HepG2 (cell line): ENCODE results near the gene WDR37. TPM values are rescaled to one million over a fixed set of nuclear protein-coding genes. Genes with fewer than 3 reads are reported as not detected.

ENCODE experiments used
- ATF1 ChIP-seq: IDR thresholded peaks from 2 replicates; pipeline ENCODE4 v1.6.1; 2016; ENCODE audit warnings: mild to moderate bottlenecking, control low read depth
- ATF7-NPFF ChIP-seq: sonication (generic); formaldehyde crosslinking; IDR thresholded peaks from 2 replicates; pipeline ENCODE4 v1.8.1; 2023; ENCODE audit warnings: mild to moderate bottlenecking, low read depth, missing genetic modification reagents, moderate library complexity
- BCLAF1 ChIP-seq: fragments of 450-650 bp; IDR thresholded peaks from 2 replicates; pipeline ENCODE4 v1.6.1; 2017; ENCODE audit warnings: mild to moderate bottlenecking
- CBX1 ChIP-seq: IDR thresholded peaks from one replicate; pipeline ENCODE4 v1.6.1; 2016; ENCODE audit warnings: antibody characterized with exemption, low read depth
- GATA4 ChIP-seq: sonication (generic); IDR thresholded peaks from 2 replicates; pipeline ENCODE4 v1.6.1; 2016; ENCODE audit warnings: antibody characterized with exemption, low read depth, borderline replicate concordance
- HINFP ChIP-seq: sonication (generic); formaldehyde crosslinking; IDR thresholded peaks from 2 replicates; pipeline ENCODE4 v1.4.0; 2020; ENCODE audit warnings: low read depth, mild to moderate bottlenecking, missing genetic modification reagents
- HNRNPL ChIP-seq: fragments of 200-400 bp; formaldehyde crosslinking; IDR thresholded peaks from 2 replicates; pipeline ENCODE4 v1.6.1; 2017; ENCODE audit warnings: mild to moderate bottlenecking, low read depth, low read length
- KLF12 ChIP-seq: sonication (generic); formaldehyde crosslinking; IDR thresholded peaks from 2 replicates; pipeline ENCODE4 v1.4.0; 2020; ENCODE audit warnings: missing genetic modification reagents, borderline replicate concordance
- PTBP1 ChIP-seq: fragments of 200-400 bp; formaldehyde crosslinking; IDR thresholded peaks from 2 replicates; pipeline ENCODE4 v1.6.1; 2018; ENCODE audit warnings: low read length, low read depth; ENCODE audit not compliant: poor library complexity, severe bottlenecking
- SPEN ChIP-seq: sonication (generic); formaldehyde crosslinking; IDR thresholded peaks from 2 replicates; pipeline ENCODE4 v1.5.1; 2020; ENCODE audit warnings: low read depth, mild to moderate bottlenecking, missing genetic modification reagents
- TFDP1 ChIP-seq: IDR thresholded peaks from 2 replicates; pipeline ENCODE4 v1.6.1; 2016; ENCODE audit warnings: missing compliant biosample characterization, missing genetic modification reagents, borderline replicate concordance
- THRA ChIP-seq: sonication (generic); formaldehyde crosslinking; IDR thresholded peaks from 2 replicates; pipeline ENCODE4 v1.4.0; 2020; ENCODE audit warnings: missing genetic modification reagents, borderline replicate concordance
- ZEB1 ChIP-seq: IDR thresholded peaks from 2 replicates; pipeline ENCODE4 v1.6.1; 2012; ENCODE audit warnings: mild to moderate bottlenecking, low read depth, inconsistent platforms; ENCODE audit not compliant: insufficient replicate concordance
- ZNF292 ChIP-seq: sonication (generic); formaldehyde crosslinking; IDR thresholded peaks from 2 replicates; pipeline ENCODE4 v1.8.1; 2022; ENCODE audit warnings: mild to moderate bottlenecking, low read depth, missing genetic modification reagents, borderline replicate concordance
- ZNF331 ChIP-seq: sonication (generic); formaldehyde crosslinking; IDR thresholded peaks from 2 replicates; pipeline ENCODE4 v1.4.0; 2020; ENCODE audit warnings: missing genetic modification reagents
- ZNF354B ChIP-seq: sonication (generic); formaldehyde crosslinking; IDR thresholded peaks from 2 replicates; pipeline ENCODE4 v1.8.0; 2022; ENCODE audit warnings: mild to moderate bottlenecking, missing genetic modification reagents
- ZNF430 ChIP-seq: sonication (generic); formaldehyde crosslinking; IDR thresholded peaks from 2 replicates; pipeline ENCODE4 v1.9.0; 2021; ENCODE audit warnings: mild to moderate bottlenecking, missing genetic modification reagents
- ZNF44 ChIP-seq: sonication (generic); formaldehyde crosslinking; IDR thresholded peaks from 2 replicates; pipeline ENCODE4 v1.5.1; 2020; ENCODE audit warnings: mild to moderate bottlenecking, missing genetic modification reagents
- polyA plus RNA-seq, 8 experiments: library from polyadenylated mRNA; depleted of rRNA in 3 of 8; stranded (reverse) in 7 of 8; unstranded in 1 of 8; fragments of >200 nt; fragmentation: Illumina TruSeq in 4 of 8; extraction: Trizol in 4 of 8; gene quantifications; 2 replicates each; pipeline versions ENCODE4 v1.2.1 to v1.2.3, GENCODE V29; 2011 to 2016; ENCODE audit warnings: low read depth in 4 of 8, missing spikeins in 1 of 8, mixed read lengths in 1 of 8; ENCODE audit not compliant: insufficient read depth in 1 of 8
- total RNA-seq, 5 experiments: library from RNA; depleted of rRNA; stranded (reverse); fragments of >200 nt; fragmentation: Illumina TruSeq; extraction: Trizol; gene quantifications; 2 replicates each; pipeline ENCODE4 v1.2.3, GENCODE V29; 2016; ENCODE audit warnings: low read depth in 1 of 5

Gene WDR37
- total and polyA plus RNA-seq, 2 of the 13 experiments (the other 11 are each of a cell fraction or from before 2014, with no cell fraction given), result 5.9 to 7.5 TPM

GRCh38 chr10:1049425-1049958 is 6.7 kb upstream of the WDR37 start (continued):
- TF ChIP-seq THRA (CRISPR knock-in tag), result no peak
- TF ChIP-seq ZNF430, result 0 out of 2 replicates have a peak, but pooled peaks have one; percentile 3
- TF ChIP-seq ZEB1, result no peak
- TF ChIP-seq SPEN (CRISPR knock-in tag), result no peak
- no peak for TF ChIP-seq ATF7-NPFF (CRISPR knock-in tag)
- no peak; the same call in 1 of the 2 replicates for TF ChIP-seq GATA4
- TF ChIP-seq ATF1 (CRISPR knock-in tag), result no peak
- no peak for TF ChIP-seq ZNF354B
- TF ChIP-seq TFDP1, result no peak
- no peak for TF ChIP-seq HNRNPL
- no peak for TF ChIP-seq HINFP (CRISPR knock-in tag)
- TF ChIP-seq ZNF44 (CRISPR knock-in tag), result no peak
- no peak for TF ChIP-seq PTBP1
- TF ChIP-seq BCLAF1, result no peak
- no peak for TF ChIP-seq KLF12
- TF ChIP-seq ZNF292 (CRISPR knock-in tag), result peak; percentile 18; the same call in 1 of the 2 replicates
- TF ChIP-seq CBX1, result no peak
- TF ChIP-seq ZNF331 (CRISPR knock-in tag), result no peak
